ENCODE results near the gene SLC8A1.
A peak's percentile ranks its signal among the peaks of the same experiment; 100 is the strongest.

SLC8A1 gene

GRCh38 chr2:40452786-40453185 lies 896 bp upstream of the SLC8A1 start:
- Histone ChIP-seq H3K27me3 (replicated peaks; ENCODE audit: control insufficient read depth, insufficient read depth, low read length) (peaks cover 2% of the 10 kb centered on the region), H3K4me3 (replicated peaks; ENCODE audit: low read depth, low read length) (no peak overlapping the region), H3K36me3 (ENCODE audit: control insufficient read depth, insufficient read depth, low read length) (no peaks in the 10 kb centered on the region)
- TF ChIP-seq CTCF (IDR thresholded peaks at IDR 0.05; ENCODE audit: insufficient read depth, low read length, poor library complexity, severe bottlenecking): no peak
- no peak for DNase-seq (ENCODE audit: extremely low read depth, insufficient read length)

GRCh38 chr2:40450796-40451430 lies 977 bp downstream of the SLC8A1 start:
- DNase-seq (ENCODE audit: extremely low read depth, insufficient read length): no peak
- peaks cover 2% of the 10 kb centered on the region for H3K27me3 ChIP-seq (replicated peaks; ENCODE audit: control insufficient read depth, insufficient read depth, low read length)
- H3K4me3 ChIP-seq (replicated peaks; ENCODE audit: low read depth, low read length): no peak overlapping the region
- TF ChIP-seq CTCF (IDR thresholded peaks at IDR 0.05; ENCODE audit: insufficient read depth, low read length, poor library complexity, severe bottlenecking): no peak
- H3K36me3 ChIP-seq (ENCODE audit: control insufficient read depth, insufficient read depth, low read length): no peaks in the 10 kb centered on the region

- no peak overlapping the region for H3K4me3 ChIP-seq (replicated peaks; ENCODE audit: low read depth, low read length)
- H3K27me3 ChIP-seq (replicated peaks; ENCODE audit: control insufficient read depth, insufficient read depth, low read length): peaks cover 2% of the 10 kb centered on the region
- no peak for TF ChIP-seq CTCF (IDR thresholded peaks at IDR 0.05; ENCODE audit: insufficient read depth, low read length, poor library complexity, severe bottlenecking)
- DNase-seq (ENCODE audit: extremely low read depth, insufficient read length): no peak
- H3K36me3 ChIP-seq (ENCODE audit: control insufficient read depth, insufficient read depth, low read length): no peaks in the 10 kb centered on the region
Observed at GRCh38 chr2:40450066-40450795, 1.7 kb downstream of the SLC8A1 start.

- Histone ChIP-seq H3K27me3 (replicated peaks; ENCODE audit: control insufficient read depth, insufficient read depth, low read length) (peaks cover 2% of the 10 kb centered on the region), H3K36me3 (ENCODE audit: control insufficient read depth, insufficient read depth, low read length) (no peaks in the 10 kb centered on the region), H3K4me3 (replicated peaks; ENCODE audit: low read depth, low read length) (no peak overlapping the region)
- no peak for DNase-seq (ENCODE audit: extremely low read depth, insufficient read length)
- peak; percentile 52 for TF ChIP-seq CTCF (IDR thresholded peaks at IDR 0.05; ENCODE audit: insufficient read depth, low read length, poor library complexity, severe bottlenecking)
Observed at GRCh38 chr2:40448476-40449079, 3.3 kb downstream of the SLC8A1 start.

GRCh38 chr2:40445467-40445866 lies 6.4 kb downstream of the SLC8A1 start:
- DNase-seq (ENCODE audit: extremely low read depth, insufficient read length): no peak
- H3K4me3 ChIP-seq (replicated peaks; ENCODE audit: low read depth, low read length): no peak overlapping the region
- H3K27me3 ChIP-seq (replicated peaks; ENCODE audit: control insufficient read depth, insufficient read depth, low read length): no peaks in the 10 kb centered on the region
- TF ChIP-seq CTCF (IDR thresholded peaks at IDR 0.05; ENCODE audit: insufficient read depth, low read length, poor library complexity, severe bottlenecking): no peak
- H3K36me3 ChIP-seq (ENCODE audit: control insufficient read depth, insufficient read depth, low read length): no peaks in the 10 kb centered on the region
